ENCODE measurements around the gene DCAF16. TPM values are rescaled to one million over a fixed set of nuclear protein-coding genes. Genes with fewer than 3 reads are reported as not detected.

The DCAF16 gene
- total RNA-seq, 4 donors from 2014 or later: 31.5 to 45.1 (median 33.9) TPM

- H3K27me3 ChIP-seq: no peaks in the 10 kb centered on the region
- WGBS: 94% methylated on average over 1 of the region's 1 CpG
Measured at GRCh38 chr4:17797808-17798207, 12.7 kb downstream of the DCAF16 start.

GRCh38 chr4:17794730-17795129 is 15.8 kb downstream of the DCAF16 start:
- Histone ChIP-seq H3K36me3 (peaks cover 3% of the 10 kb centered on the region), H3K9me3 (no peaks in the 10 kb centered on the region), H3K27ac (no peak overlapping the region), H3K4me1 (no peaks in the 10 kb centered on the region), H3K27me3 (no peaks in the 10 kb centered on the region), H3K4me3 (no peak overlapping the region)
- 62% methylated on average over 1 of the region's 1 CpG for WGBS
- TF ChIP-seq CTCF (IDR thresholded peaks at IDR 0.05) (no peak), EP300 (IDR thresholded peaks at IDR 0.05) (no peak), POLR2AphosphoS5 (IDR thresholded peaks at IDR 0.05) (no peak), POLR2A (IDR thresholded peaks at IDR 0.05) (no peak)
- no peak for DNase-seq (ENCODE audit: low spot score in 2 of 2)

More at GRCh38 chr4:17797808-17798207, 12.7 kb downstream of the DCAF16 start:
- no peak for DNase-seq (ENCODE audit: low spot score in 2 of 2)
- TF ChIP-seq POLR2AphosphoS5 (IDR thresholded peaks at IDR 0.05): no peak
- TF ChIP-seq EP300 (IDR thresholded peaks at IDR 0.05): no peak
- TF ChIP-seq POLR2A (IDR thresholded peaks at IDR 0.05): no peak
- TF ChIP-seq CTCF (IDR thresholded peaks at IDR 0.05): no peak
- Histone ChIP-seq H3K36me3 (peaks cover 19% of the 10 kb centered on the region), H3K4me3 (no peak overlapping the region), H3K4me1 (no peaks in the 10 kb centered on the region), H3K27ac (no peak overlapping the region), H3K9me3 (no peaks in the 10 kb centered on the region)

- no peak overlapping the region for H3K4me3 ChIP-seq
Measured at GRCh38 chr4:17788956-17789355, 21.6 kb downstream of the DCAF16 start.

GRCh38 chr4:17787315-17787714 is 23.2 kb downstream of the DCAF16 start:
- Histone ChIP-seq H3K4me3 (no peak overlapping the region), H3K4me1 (no peaks in the 10 kb centered on the region), H3K27ac (no peak overlapping the region), H3K9me3 (no peaks in the 10 kb centered on the region), H3K27me3 (no peaks in the 10 kb centered on the region), H3K36me3 (no peaks in the 10 kb centered on the region)
- TF ChIP-seq POLR2A (IDR thresholded peaks at IDR 0.05): no peak
- no peak for TF ChIP-seq CTCF (IDR thresholded peaks at IDR 0.05)
- no peak for TF ChIP-seq POLR2AphosphoS5 (IDR thresholded peaks at IDR 0.05)
- DNase-seq (ENCODE audit: low spot score in 2 of 2): no peak
- WGBS: 73% methylated on average over 5 of the region's 5 CpGs

More at GRCh38 chr4:17788956-17789355, 21.6 kb downstream of the DCAF16 start:
- no peaks in the 10 kb centered on the region for H3K27me3 ChIP-seq
- no peak for TF ChIP-seq POLR2A (IDR thresholded peaks at IDR 0.05)
- TF ChIP-seq CTCF (IDR thresholded peaks at IDR 0.05): no peak
- TF ChIP-seq POLR2AphosphoS5 (IDR thresholded peaks at IDR 0.05): no peak
- TF ChIP-seq EP300 (IDR thresholded peaks at IDR 0.05): no peak
- H3K9me3 ChIP-seq: no peaks in the 10 kb centered on the region
- H3K27ac ChIP-seq: no peak overlapping the region
- H3K4me1 ChIP-seq: no peaks in the 10 kb centered on the region
- DNase-seq (ENCODE audit: low spot score in 2 of 2): no peak
- H3K36me3 ChIP-seq: no peaks in the 10 kb centered on the region

- whole genome bisulfite sequencing: 59% methylated on average over 5 of the region's 5 CpGs
- no peak for DNase-seq (ENCODE audit: low spot score in 2 of 2)
- TF ChIP-seq CTCF (IDR thresholded peaks at IDR 0.05) (no peak), POLR2A (IDR thresholded peaks at IDR 0.05) (no peak), POLR2AphosphoS5 (IDR thresholded peaks at IDR 0.05) (no peak), EP300 (IDR thresholded peaks at IDR 0.05) (no peak)
- H3K4me1 ChIP-seq: peaks cover 5% of the 10 kb centered on the region
- H3K27me3 ChIP-seq: peaks cover 4% of the 10 kb centered on the region
- H3K36me3 ChIP-seq: no peaks in the 10 kb centered on the region
- no peak overlapping the region for H3K27ac ChIP-seq
- H3K4me3 ChIP-seq: no peak overlapping the region
- no peaks in the 10 kb centered on the region for H3K9me3 ChIP-seq
Measured at GRCh38 chr4:17786567-17786966, 24.0 kb downstream of the DCAF16 start.

Data from suprapubic skin (tissue), 4 donors.